GM23248 (cell line): Measurements from ENCODE around the gene TSPYL2. TPM values are rescaled to one million over a fixed set of nuclear protein-coding genes. Genes with fewer than 3 reads are reported as not detected.

ENCODE experiments used
- DNase-seq: peaks from one replicate; pipeline ENCODE4 v3.0.0-alpha.2; 2015
- H2AFZ ChIP-seq: fragments of 200-600 bp; sonication (generic); 2 replicates; pipeline ENCODE4 v1.6.1; 2016; ENCODE audit warnings: antibody characterized with exemption
- H3F3A ChIP-seq: fragments of 200-600 bp; sonication (generic); 2 replicates; pipeline ENCODE4 v1.6.1; 2016; ENCODE audit warnings: mild to moderate bottlenecking, antibody characterized with exemption, mixed run types; ENCODE audit not compliant: insufficient read depth
- H3K27ac ChIP-seq: fragments of 200-600 bp; sonication (generic); 2 replicates; pipeline ENCODE4 v1.5.1; 2016; ENCODE audit warnings: mild to moderate bottlenecking
- H3K27me3 ChIP-seq: fragments of 200-600 bp; sonication (generic); replicated peaks from 2 replicates; pipeline ENCODE4 v1.6.1; 2016; ENCODE audit warnings: mild to moderate bottlenecking; ENCODE audit not compliant: insufficient read depth
- H3K36me3 ChIP-seq: fragments of 200-600 bp; sonication (generic); 2 replicates; pipeline ENCODE4 v1.6.1; 2016; ENCODE audit warnings: low read depth, mild to moderate bottlenecking
- H3K4me1 ChIP-seq: fragments of 200-600 bp; sonication (generic); 2 replicates; pipeline ENCODE4 v1.6.1; 2016; ENCODE audit warnings: mild to moderate bottlenecking; ENCODE audit not compliant: insufficient read depth
- H3K4me2 ChIP-seq: fragments of 200-600 bp; sonication (generic); one replicate; pipeline ENCODE4 v1.6.1; 2016; ENCODE audit warnings: mild to moderate bottlenecking; ENCODE audit not compliant: unreplicated experiment
- H3K4me3 ChIP-seq: fragments of 200-600 bp; sonication (generic); 2 replicates; pipeline ENCODE4 v1.5.1; 2016; ENCODE audit warnings: mild to moderate bottlenecking
- H3K79me2 ChIP-seq: fragments of 200-600 bp; sonication (generic); 2 replicates; pipeline ENCODE4 v1.6.1; 2016; ENCODE audit warnings: mild to moderate bottlenecking; ENCODE audit not compliant: insufficient read depth
- H3K9ac ChIP-seq: fragments of 200-600 bp; sonication (generic); 2 replicates; pipeline ENCODE4 v1.6.1; 2016; ENCODE audit warnings: mild to moderate bottlenecking
- H3K9me2 ChIP-seq: fragments of 200-600 bp; sonication (generic); 2 replicates; pipeline ENCODE4 v1.6.1; 2016; ENCODE audit warnings: mixed run types, mild to moderate bottlenecking, moderate library complexity; ENCODE audit not compliant: insufficient read depth
- H3K9me3 ChIP-seq: fragments of 200-600 bp; sonication (generic); one replicate; pipeline ENCODE4 v1.6.1; 2017; ENCODE audit warnings: low read depth
- H4K20me1 ChIP-seq: fragments of 200-600 bp; sonication (generic); 2 replicates; pipeline ENCODE4 v1.6.0; 2016; ENCODE audit not compliant: insufficient read depth
- EZH2 ChIP-seq: fragments of 200-600 bp; sonication (generic); IDR thresholded peaks from 2 replicates; pipeline ENCODE4 v1.6.1; 2018; ENCODE audit warnings: antibody characterized with exemption, mild to moderate bottlenecking; ENCODE audit not compliant: insufficient read depth, poor library complexity, severe bottlenecking
- EZH2phosphoT487 ChIP-seq: fragments of 200-600 bp; sonication (generic); IDR thresholded peaks from 2 replicates; pipeline ENCODE4 v1.6.1; 2018; ENCODE audit warnings: antibody characterized with exemption, moderate library complexity, mild to moderate bottlenecking, low read depth; ENCODE audit not compliant: insufficient read depth
- WGBS, 2 experiments: methylation state at CpG; one replicate each; pipeline ENCODE4 v1.1.6; 2015 to 2017; ENCODE audit warnings: low lambda C conversion rate in 2 of 2, low coverage in 1 of 2; ENCODE audit errors: missing lambda C conversion rate in 2 of 2; 5-methylcytosine and 5-hydroxymethylcytosine counted together
- in situ Hi-C: fragments of 300-500 bp; cut with MboI; formaldehyde crosslinking; loops from 2 replicates; pipeline ENCODE4 v1.15.0; 2020
- polyA plus RNA-seq: library from polyadenylated mRNA; unstranded; fragments of >200 nt; fragmentation: Nextera tagmentation; extraction: Ambion mirVana; gene quantifications from 2 replicates; pipeline ENCODE4 v1.2.1, GENCODE V29; 2016
- total RNA-seq: library from RNA; depleted of rRNA; stranded (reverse); fragments of >200 nt; shearing (Covaris generic); gene quantifications from 2 replicates; pipeline ENCODE4 v1.2.3, GENCODE V29; 2014

The TSPYL2 gene
- total and polyA plus RNA-seq, 2 experiments from 2014 or later = 14.3 to 16.2 TPM

DNA sequence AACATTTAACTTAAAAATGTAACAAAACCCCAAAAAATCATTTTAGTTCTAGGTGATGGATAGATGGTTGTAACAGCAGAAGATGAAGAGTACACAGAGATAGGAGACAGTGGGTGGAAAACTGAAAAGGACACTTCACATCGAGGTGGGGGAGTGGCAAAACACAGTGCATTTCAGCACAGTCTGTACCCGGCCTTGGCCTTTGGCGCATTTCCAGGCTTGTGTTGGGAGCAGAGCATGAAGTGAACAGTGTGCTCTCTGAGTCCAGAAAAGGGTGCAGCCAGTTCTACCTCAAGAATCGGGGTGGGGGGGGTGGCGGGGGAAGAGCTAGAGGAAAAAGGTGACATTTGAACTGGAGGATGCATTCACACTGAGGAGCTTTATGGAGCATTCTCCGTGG, 4.3 kb downstream of the TSPYL2 start:
- no peaks in the 10 kb centered on the region for H3K9me2 ChIP-seq
- no peak for TF ChIP-seq EZH2
- TF ChIP-seq EZH2phosphoT487 = no peak
- peaks cover 3% of the 10 kb centered on the region; the same call in 1 of the 2 replicates for H3K4me1 ChIP-seq
- H3F3A ChIP-seq = peaks cover 5% of the 10 kb centered on the region
- H3K79me2 ChIP-seq = peaks cover 22% of the 10 kb centered on the region
- WGBS, 2 experiments = 13 to 58% methylated on average over 3 to 6 of the region's 6 CpGs
- H3K27me3 ChIP-seq = no peaks in the 10 kb centered on the region
- H3K27ac ChIP-seq = no peak overlapping the region
- no peaks in the 10 kb centered on the region; the same call in 1 of the 2 replicates for H3K36me3 ChIP-seq
- H3K4me2 ChIP-seq = no peak overlapping the region
- H3K9me3 ChIP-seq = no peaks in the 10 kb centered on the region
- DNase-seq = peak; percentile 21
- in situ Hi-C loops = no loop called here
- no peak overlapping the region for H3K9ac ChIP-seq
- no peak overlapping the region for H2AFZ ChIP-seq
- no peak overlapping the region for H3K4me3 ChIP-seq
- H4K20me1 ChIP-seq = no peaks in the 10 kb centered on the region

- Histone ChIP-seq H3K9ac (no peak overlapping the region), H3K4me2 (no peak overlapping the region), H3K27ac (no peak overlapping the region), H4K20me1 (no peaks in the 10 kb centered on the region), H3K79me2 (peaks cover 21% of the 10 kb centered on the region), H3K4me3 (no peak overlapping the region), H3K27me3 (no peaks in the 10 kb centered on the region), H3K9me2 (no peaks in the 10 kb centered on the region), H2AFZ (no peak overlapping the region), H3K36me3 (no peaks in the 10 kb centered on the region; the same call in 1 of the 2 replicates), H3F3A (peaks cover 5% of the 10 kb centered on the region), H3K9me3 (no peaks in the 10 kb centered on the region), H3K4me1 (peaks cover 3% of the 10 kb centered on the region; the same call in 1 of the 2 replicates)
- no peak for DNase-seq
- in situ Hi-C loops = no loop called here
- WGBS, 2 experiments = 74 to 89% methylated on average over 1 to 3 of the region's 3 CpGs
- no peak for TF ChIP-seq EZH2
- TF ChIP-seq EZH2phosphoT487 = no peak
These were observed 5.2 kb downstream of the TSPYL2 start for GRCh38 chrX:53087388-53087831.

DNA sequence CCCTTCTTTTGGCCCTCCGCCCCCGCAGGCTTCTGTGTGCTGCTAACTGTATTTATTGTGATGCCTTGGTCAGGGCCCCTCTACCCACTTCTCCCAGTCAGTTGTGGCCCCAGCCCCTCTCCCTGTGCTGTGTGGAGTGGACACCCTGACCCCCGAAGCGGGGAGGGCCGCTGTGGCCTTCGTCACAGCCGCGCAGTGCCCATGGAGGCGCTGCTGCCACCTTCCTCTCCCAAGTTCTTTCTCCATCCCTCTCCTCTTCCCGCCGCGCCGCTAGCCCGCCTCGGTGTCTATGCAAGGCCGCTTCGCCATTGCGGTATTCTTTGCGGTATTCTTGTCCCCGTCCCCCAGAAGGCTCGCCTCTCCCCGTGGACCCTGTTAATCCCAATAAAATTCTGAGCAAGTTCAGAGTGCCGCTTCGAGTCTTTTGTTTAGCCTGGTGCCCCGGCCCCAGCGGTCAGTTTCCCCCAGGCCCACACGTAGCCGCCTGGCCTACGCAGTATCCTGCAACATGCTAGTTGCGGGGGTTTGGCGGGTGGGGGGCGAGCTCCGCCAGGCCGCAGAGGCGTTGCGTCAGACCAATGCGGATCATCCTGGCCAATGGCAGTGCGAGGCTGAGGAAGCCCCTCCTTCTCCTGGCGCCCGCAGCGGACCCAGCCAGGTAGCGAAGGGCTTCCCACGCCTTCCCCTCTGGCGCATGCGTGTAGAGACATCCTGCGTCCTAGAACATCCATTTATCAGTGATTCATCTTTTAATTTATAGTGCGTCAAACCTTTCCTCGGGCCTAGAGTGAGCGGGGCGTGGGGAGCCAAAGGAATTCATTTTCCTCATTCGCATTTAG, 6.2 kb downstream of the TSPYL2 start:
- Histone ChIP-seq H2AFZ (peak overlapping the region; percentile 91), H3K9me3 (no peaks in the 10 kb centered on the region), H3K4me2 (peak overlapping the region; percentile 86), H3K79me2 (peaks cover 11% of the 10 kb centered on the region), H3K9me2 (no peaks in the 10 kb centered on the region), H3K4me3 (peak overlapping the region; percentile 81), H3K27me3 (no peaks in the 10 kb centered on the region), H4K20me1 (no peaks in the 10 kb centered on the region), H3F3A (peaks cover 6% of the 10 kb centered on the region), H3K27ac (peak overlapping the region; percentile 97), H3K4me1 (peaks cover 3% of the 10 kb centered on the region; the same call in 1 of the 2 replicates), H3K9ac (peak overlapping the region; percentile 97), H3K36me3 (no peaks in the 10 kb centered on the region; the same call in 1 of the 2 replicates)
- WGBS, 2 experiments = 41 to 42% methylated on average over 39 to 40 of the region's 51 CpGs
- in situ Hi-C loops = no loop called here
- TF ChIP-seq EZH2phosphoT487 = no peak
- no peak for TF ChIP-seq EZH2
- DNase-seq = peak; percentile 80

- peak overlapping the region; percentile 97 for H3K27ac ChIP-seq
- 8 to 10% methylated on average over 11 of the region's 11 CpGs for WGBS, 2 experiments
- H3K9ac ChIP-seq = peak overlapping the region; percentile 97
These were observed 7.2 kb downstream of the TSPYL2 start for GRCh38 chrX:53089224-53089842.

More at GRCh38 chrX:53089224-53089842, 7.2 kb downstream of the TSPYL2 start:
- Histone ChIP-seq H3K79me2 (peaks cover 2% of the 10 kb centered on the region; the same call in 1 of the 2 replicates), H4K20me1 (no peaks in the 10 kb centered on the region), H3F3A (peaks cover 9% of the 10 kb centered on the region), H3K4me1 (no peaks in the 10 kb centered on the region; the same call in 1 of the 2 replicates), H3K36me3 (no peaks in the 10 kb centered on the region; the same call in 1 of the 2 replicates), H3K4me2 (peak overlapping the region; percentile 86), H3K27me3 (no peaks in the 10 kb centered on the region), H3K4me3 (peak overlapping the region; percentile 81), H2AFZ (peak overlapping the region; percentile 91), H3K9me3 (no peaks in the 10 kb centered on the region), H3K9me2 (no peaks in the 10 kb centered on the region)
- DNase-seq = peak; percentile 76
- in situ Hi-C loops = no loop called here
- TF ChIP-seq EZH2 (no peak), EZH2phosphoT487 (no peak)
